Ascending aorta (tissue), 2 donors: Measurements from ENCODE around the gene CYB561D2. TPM values are rescaled to one million over a fixed set of nuclear protein-coding genes. Genes with fewer than 3 reads are reported as not detected.
A peak's percentile ranks its signal among the peaks of the same experiment; 100 is the strongest.

Experiments used
- DNase-seq, 2 donors: peaks; one replicate each; pipeline ENCODE4 v3.0.0-alpha.2; 2019; ENCODE audit warnings: low spot score in 2 of 2
- H3K27ac ChIP-seq, 2 donors: fragments of 200-600 bp; sonication (generic); one replicate each; pipeline ENCODE4 v1.5.1; 2016 to 2017; ENCODE audit warnings: mild to moderate bottlenecking in 1 of 2
- H3K27me3 ChIP-seq: fragments of 200-600 bp; sonication (generic); one replicate; pipeline ENCODE4 v1.5.1; 2017
- H3K36me3 ChIP-seq, 2 donors: fragments of 200-600 bp; sonication (generic); one replicate each; pipeline ENCODE4 v1.5.1; 2016
- H3K4me1 ChIP-seq, 2 donors: fragments of 200-600 bp; sonication (generic); one replicate each; pipeline ENCODE4 v1.5.1; 2016 to 2017; ENCODE audit warnings: mild to moderate bottlenecking in 1 of 2
- H3K4me3 ChIP-seq, 2 donors: fragments of 200-600 bp; sonication (generic); one replicate each; pipeline ENCODE4 v1.5.1; 2016 to 2017; ENCODE audit warnings: mild to moderate bottlenecking in 1 of 2
- H3K9me3 ChIP-seq, 2 donors: fragments of 200-600 bp; sonication (generic); one replicate each; pipeline ENCODE4 v1.5.1; 2016
- CTCF ChIP-seq, 3 experiments: fragments of 200-600 bp in 2 of 3; fragments of 450-650 bp in 1 of 3; sonication (generic) in 2 of 3; IDR thresholded peaks; one replicate each; pipeline ENCODE4 v1.5.1; 2016 to 2019; ENCODE audit warnings: antibody characterized with exemption in 3 of 3, mild to moderate bottlenecking in 1 of 3, moderate library complexity in 1 of 3
- intact Hi-C: fragments of 100-400 bp; cut with DNase I; formaldehyde crosslinking; loops from one replicate; pipeline ENCODE4 v1.15.1; 2023
- total RNA-seq: library from RNA; depleted of rRNA; stranded (reverse); fragments of >200 nt; gene quantifications from one replicate; pipeline ENCODE4 v1.1.0, GENCODE V29; 2016

CYB561D2 gene
- total RNA-seq, 1 donor from 2014 or later = 20.2 TPM

GRCh38 chr3:50385754-50386153, 35.1 kb downstream of the CYB561D2 start:
- no peak for TF ChIP-seq CTCF (IDR thresholded peaks at IDR 0.05)
- H3K4me3 ChIP-seq = no peak overlapping the region
- H3K36me3 ChIP-seq = no peaks in the 10 kb centered on the region
- no peaks in the 10 kb centered on the region for H3K9me3 ChIP-seq
- no peaks in the 10 kb centered on the region for H3K27me3 ChIP-seq
- DNase-seq = no peak
- no peak overlapping the region for H3K27ac ChIP-seq
- H3K4me1 ChIP-seq = peaks cover 0 to 8% of the 10 kb centered on the region in 2 donors
- intact Hi-C loops = no loop called here

GRCh38 chr3:50388016-50388719, 37.5 kb downstream of the CYB561D2 start:
- no peaks in the 10 kb centered on the region for H3K9me3 ChIP-seq
- no peak overlapping the region for H3K4me3 ChIP-seq
- peak in 1 of 3 experiments; percentile 4 for TF ChIP-seq CTCF (IDR thresholded peaks at IDR 0.05)
- H3K36me3 ChIP-seq = no peaks in the 10 kb centered on the region
- DNase-seq = no peak
- H3K27ac ChIP-seq = no peak overlapping the region
- intact Hi-C loops = no loop called here
- peaks cover 9 to 25% of the 10 kb centered on the region in 2 donors for H3K4me1 ChIP-seq
- no peaks in the 10 kb centered on the region for H3K27me3 ChIP-seq

- H3K9me3 ChIP-seq = no peaks in the 10 kb centered on the region
- H3K4me3 ChIP-seq = no peak overlapping the region
- peaks cover 9 to 25% of the 10 kb centered on the region in 2 donors for H3K4me1 ChIP-seq
- DNase-seq = no peak
- H3K27me3 ChIP-seq = no peaks in the 10 kb centered on the region
- intact Hi-C loops = no loop called here
- no peak overlapping the region for H3K27ac ChIP-seq
- no peaks in the 10 kb centered on the region for H3K36me3 ChIP-seq
- no peak for TF ChIP-seq CTCF (IDR thresholded peaks at IDR 0.05)
Observed at GRCh38 chr3:50388720-50389413, 38.2 kb downstream of the CYB561D2 start.

- intact Hi-C loops = no loop called here
- no peak overlapping the region for H3K4me3 ChIP-seq
- H3K27me3 ChIP-seq = no peaks in the 10 kb centered on the region
- DNase-seq = no peak
- H3K27ac ChIP-seq = no peak overlapping the region
- H3K4me1 ChIP-seq = peaks cover 9 to 25% of the 10 kb centered on the region in 2 donors
- TF ChIP-seq CTCF (IDR thresholded peaks at IDR 0.05) = no peak
- no peaks in the 10 kb centered on the region for H3K9me3 ChIP-seq
- no peaks in the 10 kb centered on the region for H3K36me3 ChIP-seq
Observed at GRCh38 chr3:50389414-50389767, 38.7 kb downstream of the CYB561D2 start.

GRCh38 chr3:50390508-50391224, 40.0 kb downstream of the CYB561D2 start:
- Histone ChIP-seq H3K27ac (peak overlapping the region; percentile 46 to 80), H3K4me1 (peaks cover 9 to 25% of the 10 kb centered on the region in 2 donors), H3K9me3 (no peaks in the 10 kb centered on the region), H3K27me3 (no peaks in the 10 kb centered on the region), H3K36me3 (no peaks in the 10 kb centered on the region), H3K4me3 (no peak overlapping the region)
- TF ChIP-seq CTCF (IDR thresholded peaks at IDR 0.05) = no peak
- no peak for DNase-seq
- intact Hi-C loops = no loop called here
